Stimulated activated CD4-positive, alpha-beta T cell treated with anti-CD3 and anti-CD28 coated beads, TNF-alpha, amount 100 ng/mL, for 1 hour (primary cell): ENCODE data around the gene DES.
A peak's percentile ranks its signal among the peaks of the same experiment; 100 is the strongest.

Source experiments
- DNase-seq, 3 donors: peaks; one replicate each; pipeline ENCODE4 v3.0.0-alpha.2; 2020; ENCODE audit warnings: low read depth in 3 of 3, low spot score in 1 of 3

The DES gene

DNA sequence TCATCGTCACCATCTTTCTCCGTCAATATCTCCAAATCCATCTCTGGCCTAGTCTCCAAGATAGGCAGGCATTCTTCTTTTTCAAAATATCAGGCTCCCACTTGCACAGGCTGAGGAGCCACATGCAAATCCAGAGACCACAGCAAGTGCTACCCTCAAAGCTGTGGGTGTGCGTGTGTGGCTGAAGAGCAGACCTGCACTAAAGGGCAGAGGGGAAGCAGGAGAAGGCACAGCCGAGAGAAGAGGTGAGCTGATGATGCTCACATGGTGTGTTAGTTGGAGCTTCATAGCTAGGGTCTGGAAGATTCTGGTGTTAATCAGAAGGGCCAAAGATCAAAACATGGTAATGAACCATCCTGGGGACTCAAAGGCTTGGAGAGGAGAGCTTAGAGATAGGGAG lies 20.3 kb downstream of the DES start:
- DNase-seq: no peak

DNA sequence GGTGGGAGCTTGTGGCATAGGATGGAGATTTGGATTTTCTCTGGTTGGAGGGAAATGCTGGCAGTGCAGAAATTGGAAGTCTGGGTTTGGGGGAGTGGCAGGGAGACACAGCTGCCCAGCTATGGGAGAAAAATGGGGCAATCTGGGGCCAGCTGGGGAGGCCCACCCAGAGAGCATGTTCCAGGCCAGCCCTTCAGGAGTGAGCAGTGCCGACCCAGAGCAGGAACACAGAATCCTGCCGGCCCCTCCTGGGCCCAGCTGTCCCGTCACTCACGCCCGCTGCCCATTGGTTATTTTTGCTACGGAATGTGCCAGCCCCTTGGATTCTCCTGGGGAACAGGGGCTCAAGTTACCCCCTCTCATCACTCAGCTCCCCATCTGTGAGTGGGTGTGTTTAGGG lies 21.3 kb downstream of the DES start:
- no peak for DNase-seq

DNA sequence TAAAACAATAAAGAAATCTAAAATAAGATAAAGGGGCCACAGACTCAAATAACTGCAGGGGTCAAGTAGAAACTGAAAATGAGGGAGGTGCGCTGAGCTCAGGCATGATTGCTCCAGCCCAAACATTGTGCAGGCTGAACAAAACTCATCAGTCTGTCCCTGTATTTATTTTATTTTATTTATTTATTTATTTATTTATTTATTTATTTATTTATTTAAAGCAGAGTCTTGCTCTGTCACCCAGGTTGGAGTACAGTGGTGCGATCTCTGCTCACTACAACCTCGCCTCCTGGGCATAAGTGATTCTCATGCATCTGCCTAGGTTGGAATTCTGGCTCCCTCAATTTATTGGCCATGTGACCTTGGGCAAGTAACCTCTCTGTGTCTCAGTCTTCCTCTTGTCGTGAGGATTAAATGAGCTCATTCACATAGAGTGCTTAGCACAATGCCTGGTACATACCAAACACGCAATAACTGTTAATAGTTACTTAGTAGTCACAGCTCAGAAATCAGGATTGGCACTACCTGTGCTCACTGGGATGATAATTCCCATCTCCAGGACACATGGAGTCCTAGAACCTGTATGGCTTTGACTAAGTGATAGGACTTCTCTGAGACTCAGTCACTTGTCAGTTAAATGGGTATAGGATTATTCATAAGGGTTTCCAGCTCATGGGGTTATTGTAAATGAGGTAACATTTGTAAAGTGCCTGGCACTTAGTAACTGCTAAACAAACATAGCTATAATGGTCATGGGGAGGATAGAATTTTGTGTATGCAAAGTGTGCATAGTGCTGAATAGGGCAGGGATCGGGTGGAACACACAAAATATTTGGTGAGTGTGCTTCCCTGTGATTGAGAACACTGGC lies 22.4 kb downstream of the DES start:
- no peak for DNase-seq

DNA sequence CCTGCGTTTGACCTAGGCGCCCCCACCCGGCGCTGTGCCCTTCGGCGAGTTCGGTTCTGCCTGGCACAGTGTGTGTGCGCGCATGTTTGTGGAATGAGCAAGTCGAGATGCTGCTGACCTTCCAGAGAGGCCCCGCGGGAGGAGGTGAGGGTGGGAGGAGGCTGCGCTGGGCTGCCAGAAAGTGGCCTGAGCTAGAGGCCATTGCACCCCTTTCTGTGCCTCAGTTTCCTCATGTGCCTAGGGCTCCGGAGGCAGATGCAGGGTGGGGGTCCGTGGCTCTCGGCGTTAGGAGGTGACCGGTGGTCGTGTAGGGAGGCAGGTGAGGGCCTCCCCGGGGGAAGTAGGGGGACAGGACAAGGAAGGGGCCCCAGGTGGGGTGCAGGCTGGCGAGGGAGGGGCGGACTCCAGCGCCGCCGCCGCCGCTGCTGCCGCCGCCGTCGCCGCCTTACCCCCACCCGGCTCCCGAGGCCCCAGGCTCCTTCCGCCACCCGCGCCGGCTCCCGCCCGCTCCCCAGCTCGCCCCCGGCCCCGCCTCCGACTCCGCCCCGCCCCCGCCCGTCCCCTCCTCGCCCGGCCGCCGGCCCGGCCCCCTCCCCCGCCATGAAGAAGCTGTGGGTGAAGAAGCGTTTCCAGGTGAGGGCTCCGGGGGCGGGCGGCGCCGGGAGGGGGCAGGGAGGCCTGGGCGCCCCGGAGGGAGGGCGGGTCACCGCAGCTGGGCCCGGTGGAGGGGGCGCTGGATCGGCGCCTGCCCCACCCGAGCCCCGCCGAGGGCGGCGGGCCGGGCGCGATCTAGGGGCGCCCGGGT lies 23.5 kb downstream of the DES start:
- peak; percentile 4 to 48 (median 45) for DNase-seq

- no peak for DNase-seq
Measured at GRCh38 chr2:219442256-219443015, 24.3 kb downstream of the DES start.

DNA sequence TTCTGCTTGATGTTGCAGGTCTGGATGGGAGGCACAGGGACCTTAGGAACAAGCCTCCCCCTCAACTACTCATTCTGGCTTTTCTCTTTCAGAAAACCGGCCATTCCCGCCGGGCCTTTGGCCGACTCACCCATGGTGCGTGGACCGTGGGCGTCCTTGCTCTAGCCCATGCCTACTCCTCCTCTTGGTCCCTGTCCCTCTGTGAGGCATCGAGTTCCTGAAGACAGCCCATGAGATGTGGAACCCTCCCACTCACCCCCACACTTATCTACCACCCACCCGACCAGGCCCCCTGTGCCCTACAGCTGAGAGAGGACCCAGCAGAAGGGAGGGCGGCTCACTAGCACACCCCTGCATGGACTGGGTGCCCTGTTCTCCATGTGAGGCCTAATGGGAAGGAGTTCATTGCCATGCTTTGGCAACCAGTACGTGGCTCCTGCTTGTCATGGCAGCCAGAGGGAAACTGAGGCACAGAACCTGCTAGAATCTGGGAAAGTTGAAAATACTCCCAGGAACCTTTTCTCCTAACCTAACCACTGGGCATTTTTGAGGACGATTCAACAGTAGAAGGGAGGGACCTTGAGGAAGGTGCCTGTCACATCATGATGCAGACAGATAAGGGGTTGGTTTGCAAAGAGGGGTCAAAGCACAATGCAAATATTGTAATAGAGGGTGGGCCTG lies 25.0 kb downstream of the DES start:
- DNase-seq: no peak

DNA sequence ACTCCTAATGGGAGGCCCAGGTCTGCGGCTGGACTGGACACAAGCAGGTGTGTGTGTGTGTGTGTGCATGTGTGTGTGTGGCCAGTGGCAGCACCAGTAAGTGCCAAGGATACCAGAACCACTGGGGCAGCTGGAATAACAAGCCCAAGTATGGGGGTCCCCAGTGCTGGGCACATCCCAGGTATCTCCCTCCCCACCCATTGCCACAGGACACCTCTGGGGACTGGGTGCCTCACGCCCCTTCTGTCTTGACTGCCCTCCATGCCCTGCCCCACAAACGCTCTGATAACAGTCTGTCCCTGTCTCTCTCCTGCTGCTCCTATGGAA lies 25.5 kb downstream of the DES start:
- DNase-seq: no peak

DNA sequence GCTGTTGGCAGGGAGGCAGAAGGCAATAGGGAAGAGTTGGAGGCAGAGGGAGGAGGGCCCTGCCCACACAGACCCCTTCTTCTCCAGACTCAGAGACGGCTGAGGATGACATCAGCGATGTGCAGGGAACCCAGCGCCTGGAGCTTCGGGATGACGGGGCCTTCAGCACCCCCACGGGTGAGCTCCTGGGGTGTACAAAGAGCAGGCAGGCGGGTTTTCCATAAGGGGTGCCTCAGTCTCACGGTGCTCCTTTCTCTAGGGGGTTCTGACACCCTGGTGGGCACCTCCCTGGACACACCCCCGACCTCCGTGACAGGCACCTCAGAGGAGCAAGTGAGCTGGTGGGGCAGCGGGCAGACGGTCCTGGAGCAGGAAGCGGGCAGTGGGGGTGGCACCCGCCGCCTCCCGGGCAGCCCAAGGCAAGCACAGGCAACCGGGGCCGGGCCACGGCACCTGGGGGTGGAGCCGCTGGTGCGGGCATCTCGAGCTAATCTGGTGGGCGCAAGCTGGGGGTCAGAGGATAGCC lies 26.5 kb downstream of the DES start:
- no peak for DNase-seq

GRCh38 chr2:219445220-219445640 lies 27.1 kb downstream of the DES start:
- DNase-seq: no peak

GRCh38 chr2:219446101-219446504 lies 27.9 kb downstream of the DES start:
- no peak for DNase-seq

GRCh38 chr2:219446689-219447088 lies 28.5 kb downstream of the DES start:
- no peak for DNase-seq

GRCh38 chr2:219447242-219448098 lies 29.3 kb downstream of the DES start:
- DNase-seq: no peak

GRCh38 chr2:219448099-219448775 lies 30.1 kb downstream of the DES start:
- DNase-seq: no peak

GRCh38 chr2:219448776-219449341 lies 30.7 kb downstream of the DES start:
- no peak for DNase-seq

- no peak for DNase-seq
Measured at GRCh38 chr2:219449609-219450008, 31.4 kb downstream of the DES start.

DNA sequence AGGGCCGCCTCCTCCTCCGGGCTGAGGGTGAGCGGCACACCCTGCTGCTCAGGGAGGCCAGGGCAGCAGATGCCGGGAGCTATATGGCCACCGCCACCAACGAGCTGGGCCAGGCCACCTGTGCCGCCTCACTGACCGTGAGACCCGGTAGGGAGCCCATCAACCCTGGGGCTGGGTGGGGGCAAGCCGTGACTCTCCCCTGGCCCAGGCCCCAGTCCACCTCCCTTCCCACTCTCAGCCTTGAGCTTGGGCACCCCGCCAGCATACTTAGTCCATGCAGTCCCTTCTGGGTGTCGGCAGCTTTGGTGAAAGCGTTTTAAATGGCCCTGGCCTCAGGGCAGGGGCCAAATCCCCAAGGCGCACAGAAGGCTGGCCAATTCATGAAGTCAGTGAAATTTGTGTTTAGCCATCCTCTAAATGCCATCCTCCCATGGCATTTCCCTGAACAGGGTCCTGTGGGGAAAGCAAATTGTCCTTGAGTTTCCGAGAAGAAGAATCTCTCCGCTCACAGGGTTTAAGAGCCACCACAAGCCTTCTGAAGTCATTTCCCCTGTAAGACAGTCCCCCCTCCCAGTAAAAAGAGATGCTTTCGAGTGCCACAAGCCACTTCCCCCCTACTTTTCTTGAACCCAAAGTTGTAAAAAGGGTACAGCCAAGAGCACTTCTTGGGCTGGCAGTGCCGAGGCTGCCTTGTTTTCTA lies 33.6 kb downstream of the DES start:
- no peak for DNase-seq

DNA sequence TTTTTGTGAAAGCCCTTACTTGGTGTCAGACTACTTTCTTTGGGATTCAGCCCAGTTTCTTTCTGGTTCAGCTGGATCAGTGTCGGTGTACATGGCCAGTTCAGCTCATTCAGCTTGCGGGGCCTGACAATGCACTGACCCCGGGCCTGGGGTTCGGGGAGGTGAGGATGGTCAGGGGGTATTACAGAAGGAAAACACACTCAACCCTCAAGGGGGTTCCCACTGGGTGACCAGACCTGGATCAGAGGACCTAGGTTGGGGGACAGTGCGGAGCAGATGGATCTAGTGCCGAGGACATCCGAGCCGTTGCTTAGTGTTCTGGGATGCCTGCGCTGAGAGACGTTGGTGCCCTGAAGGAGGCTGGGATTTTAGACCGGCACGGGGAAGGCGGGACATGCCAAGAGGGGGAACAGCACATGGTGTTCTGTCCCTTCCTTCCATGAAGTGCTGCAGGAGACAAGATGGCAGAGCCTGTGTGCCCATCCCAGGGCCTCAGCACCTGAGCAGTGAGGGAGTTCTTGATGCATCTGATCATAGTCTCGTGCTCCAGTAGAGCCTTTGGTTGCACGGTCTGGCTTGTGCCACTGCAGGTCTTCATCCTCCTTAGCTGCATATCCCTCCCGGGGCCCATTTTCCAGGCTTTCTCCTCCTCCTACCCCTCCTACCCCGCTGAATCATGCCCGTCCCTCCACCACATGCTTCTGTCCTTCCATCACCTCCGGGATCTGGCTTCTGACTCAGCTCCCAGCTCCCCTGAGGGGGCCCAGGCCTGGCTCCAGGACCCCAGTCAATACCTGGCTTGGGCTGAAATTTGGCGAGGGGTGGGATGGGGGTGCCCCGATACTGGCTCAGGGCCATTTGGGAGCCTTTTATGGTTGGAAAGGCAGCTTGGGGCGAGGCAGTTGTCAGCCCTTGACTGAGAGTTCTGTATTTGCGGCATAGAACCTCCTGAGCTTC lies 34.5 kb downstream of the DES start:
- no peak for DNase-seq
